GM19452 (cell line): Measurements from ENCODE around the gene LASP1.
"Not testable (repeated sequence)": the region's sequence is repeated elsewhere in the genome, so short reads cannot be mapped to it uniquely, and the experiment has no call there.

Experiments
- ATAC-seq: cut with Tn5 transposase; IDR thresholded peaks from one replicate; pipeline ENCODE4 v1.9.1; 2021; ENCODE audit not compliant: unreplicated experiment

LASP1 gene

DNA sequence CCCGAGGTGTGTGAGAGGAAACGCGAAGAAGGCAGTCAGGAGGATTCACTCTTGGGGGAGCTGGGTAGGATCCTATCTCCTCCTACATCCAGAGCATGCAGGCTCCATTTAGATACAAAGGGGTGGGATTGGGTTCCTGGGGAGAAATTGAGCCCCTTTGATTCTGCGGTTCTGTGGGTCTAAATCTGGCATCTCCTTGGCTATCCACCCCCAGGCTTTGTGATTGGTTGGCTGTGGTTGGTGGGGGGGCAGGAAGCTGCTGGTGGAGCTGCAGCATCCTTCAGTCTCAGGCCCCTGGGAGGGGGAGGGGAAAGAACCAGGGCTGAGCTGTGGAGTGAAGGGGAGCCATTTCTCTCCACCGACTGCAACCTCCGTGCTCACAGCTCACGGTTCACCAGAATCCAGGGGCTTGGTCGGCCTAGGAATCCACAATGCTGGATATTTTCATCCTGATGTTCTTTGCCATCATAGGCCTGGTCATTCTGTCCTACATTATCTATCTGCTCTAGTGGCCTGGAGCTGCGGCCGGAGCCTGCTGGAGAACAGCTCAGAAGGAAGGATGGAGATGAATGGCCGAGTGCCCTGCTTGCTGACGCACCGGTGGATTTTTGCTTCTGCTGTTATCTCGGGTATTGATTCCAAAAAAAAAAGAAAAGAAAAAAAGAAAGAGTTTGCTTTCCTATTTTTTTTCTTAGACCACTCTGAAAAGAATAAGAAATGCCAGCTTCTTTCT lies 55.6 kb downstream of the LASP1 start, which contains the start of gene LASP1NB:
LASP1NB (plus strand) TSS at position 352 of the 733 bp plus-strand sequence.
- ATAC-seq: no peak

DNA sequence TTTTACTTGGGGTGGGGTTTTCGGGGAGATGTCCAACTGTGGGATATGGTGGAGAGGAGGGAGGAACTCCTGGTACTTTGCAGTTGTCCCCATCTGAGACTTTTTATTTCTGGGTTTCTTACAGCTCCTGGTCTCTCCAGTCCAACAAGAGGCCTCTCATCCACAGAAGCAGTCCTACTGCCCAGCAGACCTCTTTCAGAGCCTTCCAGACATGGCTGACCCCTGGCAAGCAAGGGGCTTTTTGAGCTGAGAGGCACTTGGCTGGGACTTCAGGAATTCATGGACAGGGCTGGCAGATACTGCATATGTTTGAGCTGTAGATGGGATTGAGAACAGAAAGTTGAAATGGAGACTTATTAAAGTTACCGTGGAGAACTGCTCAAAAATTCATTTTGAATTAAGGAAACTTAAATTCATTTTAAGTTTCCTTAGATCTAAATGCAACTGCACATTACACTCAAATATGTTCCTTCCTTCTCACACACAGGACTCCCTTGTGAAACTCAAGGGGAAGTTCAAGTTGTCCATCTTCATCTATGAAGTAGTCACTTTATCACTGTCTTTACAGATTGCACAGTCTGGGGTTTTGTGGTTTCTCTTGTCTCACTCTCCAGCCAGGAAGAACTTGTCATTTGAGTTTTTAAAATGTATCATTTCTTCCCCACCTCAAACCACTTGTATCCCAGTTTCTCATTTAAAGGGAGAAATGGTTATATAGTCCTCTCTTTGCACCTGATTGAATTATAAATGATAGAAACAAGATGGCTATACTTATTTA lies 56.6 kb downstream of the LASP1 start:
- ATAC-seq: no peak

DNA sequence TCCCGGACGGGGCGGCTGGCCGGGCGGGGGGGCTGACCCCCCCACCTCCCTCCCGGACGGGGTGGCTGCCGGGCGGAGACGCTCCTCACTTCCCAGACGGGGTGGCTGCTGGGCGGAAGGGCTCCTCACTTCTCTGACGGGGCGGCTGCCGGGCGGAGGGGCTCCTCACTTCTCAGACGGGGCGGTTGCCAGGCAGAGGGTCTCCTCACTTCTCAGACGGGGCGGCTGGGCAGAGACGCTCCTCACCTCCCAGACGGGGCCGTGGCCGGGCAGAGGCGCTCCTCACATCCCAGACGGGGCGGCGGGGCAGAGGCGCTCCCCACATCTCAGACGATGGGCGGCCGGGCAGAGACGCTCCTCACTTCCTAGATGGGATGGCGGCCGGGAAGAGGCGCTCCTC lies 60.9 kb downstream of the LASP1 start:
- ATAC-seq: not testable (repeated sequence)

DNA sequence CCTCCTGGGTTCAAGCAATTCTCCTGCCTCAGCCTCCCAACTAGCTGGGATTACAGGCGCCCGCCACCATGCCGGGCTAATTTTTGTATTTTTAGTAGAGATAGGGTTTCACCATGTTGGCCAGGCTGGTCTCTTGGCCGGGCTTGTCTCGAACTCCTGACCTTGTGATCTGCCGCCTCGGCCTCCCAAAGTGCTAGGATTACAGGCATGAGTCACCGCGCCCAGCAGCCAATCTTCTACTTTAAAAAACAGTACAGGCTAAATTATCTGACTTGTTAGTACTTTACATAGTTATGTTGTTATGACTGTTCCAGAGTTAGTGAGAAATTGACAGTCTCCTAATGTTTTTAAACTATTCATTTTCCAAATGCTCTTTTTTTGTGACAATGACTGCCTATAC lies 64.1 kb downstream of the LASP1 start:
- not testable (repeated sequence) for ATAC-seq

DNA sequence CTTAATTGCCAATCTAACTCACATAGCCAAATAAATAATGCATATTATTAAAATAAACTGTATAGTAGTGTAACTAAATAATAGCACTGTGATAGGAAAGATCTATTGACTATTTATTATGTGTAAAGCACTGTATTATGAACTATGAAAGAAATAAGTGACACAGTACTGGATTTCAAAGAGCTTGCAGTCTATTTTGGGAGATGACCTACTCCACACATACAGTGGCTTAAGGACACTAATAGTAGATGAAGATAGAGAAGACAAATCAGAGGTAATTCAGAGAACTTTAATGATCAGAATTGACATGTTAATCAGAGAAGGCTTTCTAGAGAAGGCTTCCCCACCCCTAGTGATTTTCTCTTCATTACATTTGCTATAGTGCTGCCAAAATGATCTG lies 70.1 kb downstream of the LASP1 start:
- ATAC-seq: no peak

DNA sequence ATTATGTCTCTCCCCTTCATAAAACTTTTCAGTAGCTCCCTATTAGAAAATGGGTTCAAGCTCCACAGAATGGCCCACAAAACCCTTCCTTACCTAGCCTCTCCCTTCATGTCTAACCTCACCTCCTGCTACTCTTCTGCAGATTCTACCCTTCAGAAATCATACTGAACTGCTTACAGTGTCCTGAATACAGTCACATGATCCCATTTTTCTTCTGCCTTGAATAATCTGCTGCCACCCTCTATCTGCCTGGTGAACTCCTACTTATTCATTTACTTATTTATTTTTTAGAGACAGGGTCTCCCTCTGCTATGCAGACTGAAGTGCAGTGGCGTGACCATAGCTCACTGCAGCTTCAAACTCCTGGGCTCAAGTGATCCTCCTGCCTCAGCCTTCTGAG lies 70.5 kb downstream of the LASP1 start:
- ATAC-seq: no peak

DNA sequence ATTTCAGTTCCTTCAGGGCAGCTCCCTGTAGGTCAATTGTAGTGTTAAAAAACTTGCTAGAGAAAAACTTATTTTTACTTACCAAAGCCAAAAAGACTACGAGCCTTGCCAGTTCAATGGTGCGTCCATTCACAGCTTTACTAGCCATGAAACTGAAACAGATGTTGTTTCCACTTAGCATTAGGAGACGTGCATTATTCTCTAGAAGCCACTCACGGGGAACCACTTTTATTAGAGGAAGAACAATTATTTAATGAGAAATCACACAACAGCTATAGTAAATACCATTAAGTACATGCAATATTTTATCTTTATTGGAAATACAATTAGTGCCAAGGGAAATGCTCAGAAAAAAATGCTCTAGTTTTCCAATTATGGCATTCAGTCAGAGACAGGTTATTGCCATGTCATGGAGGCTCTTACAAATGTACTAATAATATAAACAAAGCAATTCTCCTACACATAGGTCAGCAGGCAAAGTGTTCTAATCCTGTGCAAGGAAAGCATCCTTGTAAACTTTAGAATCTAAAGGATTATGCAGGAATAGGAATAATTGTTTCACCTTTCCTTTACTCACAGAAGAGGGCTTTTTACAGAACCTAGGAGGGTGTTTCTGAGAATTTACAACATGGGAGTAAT lies 73.0 kb downstream of the LASP1 start:
- ATAC-seq: no peak

DNA sequence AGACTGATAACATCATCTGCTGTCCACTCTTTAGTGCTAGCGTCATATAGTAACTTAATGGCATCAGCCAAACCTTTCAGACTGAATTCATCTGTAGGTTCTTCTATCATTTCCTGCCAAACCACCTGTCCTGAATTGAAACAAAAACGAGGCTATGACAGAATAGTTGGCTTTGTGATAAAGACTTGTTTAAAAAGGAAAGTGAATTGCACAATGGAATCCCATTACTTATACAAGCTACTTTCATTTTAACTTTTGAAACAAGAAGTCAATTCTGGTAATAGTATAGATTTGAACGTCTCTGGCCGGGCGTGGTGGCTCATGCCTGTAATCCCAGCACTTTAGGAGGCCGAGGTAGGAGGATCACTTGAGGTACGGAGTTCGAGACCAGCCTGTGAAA lies 73.7 kb downstream of the LASP1 start:
- ATAC-seq: no peak

DNA sequence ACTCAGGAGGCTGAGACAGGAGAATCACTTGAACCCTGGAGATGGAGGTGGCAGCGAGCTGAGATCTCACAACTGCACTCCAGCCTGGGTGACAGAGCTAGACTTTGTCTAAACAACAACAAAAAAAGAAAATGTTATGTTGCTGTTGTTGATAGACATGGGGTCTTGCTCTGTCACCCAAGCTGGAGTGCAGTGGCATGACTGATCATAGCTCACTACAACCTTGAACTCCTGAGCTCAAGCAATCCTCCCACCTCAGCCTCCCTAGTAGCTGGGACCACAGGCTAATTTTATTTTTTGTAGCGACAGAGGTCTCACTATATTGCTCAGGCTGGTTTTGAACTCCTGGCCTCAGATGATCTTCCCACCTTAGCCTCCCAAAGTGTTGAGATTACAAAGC lies 77.3 kb downstream of the LASP1 start:
- ATAC-seq: no peak

DNA sequence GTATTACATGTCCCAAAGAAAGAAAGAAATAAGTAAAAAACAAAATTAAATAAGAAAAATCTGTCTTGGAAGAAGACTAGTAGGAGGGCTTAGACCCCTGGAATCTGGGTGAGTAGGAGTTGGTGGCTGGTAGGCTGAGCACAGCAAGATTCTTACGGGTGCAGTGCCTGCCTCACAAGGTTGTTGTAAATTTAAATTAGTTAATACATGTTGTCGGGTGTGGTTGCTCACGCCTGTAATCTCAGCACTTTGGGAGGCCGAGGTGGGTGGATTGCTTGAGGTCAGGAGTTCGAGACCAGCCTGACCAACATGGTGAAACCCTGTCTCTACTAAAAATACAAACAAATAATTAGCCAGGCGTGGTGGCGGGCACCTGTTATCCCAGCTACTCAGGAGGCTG lies 83.9 kb downstream of the LASP1 start:
- not testable (repeated sequence) for ATAC-seq

DNA sequence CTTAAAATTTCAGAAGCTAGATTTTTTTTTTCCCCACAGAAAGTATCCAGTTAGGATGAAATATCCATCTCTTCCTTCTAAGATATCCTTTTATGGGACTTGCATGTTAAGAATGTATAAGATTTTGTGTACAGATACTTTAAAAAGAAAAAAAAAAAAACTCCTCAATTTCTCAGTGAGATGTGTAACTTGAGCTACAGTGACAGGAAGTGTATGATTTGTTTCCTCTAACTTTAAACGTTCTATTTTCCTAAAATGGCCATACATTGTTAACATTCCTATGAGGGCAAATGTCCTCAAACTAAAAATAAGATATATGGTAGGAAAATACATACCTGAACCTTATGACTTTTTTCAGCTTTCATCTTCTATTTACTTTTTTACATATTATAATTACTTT lies 88.5 kb downstream of the LASP1 start:
- no peak for ATAC-seq

DNA sequence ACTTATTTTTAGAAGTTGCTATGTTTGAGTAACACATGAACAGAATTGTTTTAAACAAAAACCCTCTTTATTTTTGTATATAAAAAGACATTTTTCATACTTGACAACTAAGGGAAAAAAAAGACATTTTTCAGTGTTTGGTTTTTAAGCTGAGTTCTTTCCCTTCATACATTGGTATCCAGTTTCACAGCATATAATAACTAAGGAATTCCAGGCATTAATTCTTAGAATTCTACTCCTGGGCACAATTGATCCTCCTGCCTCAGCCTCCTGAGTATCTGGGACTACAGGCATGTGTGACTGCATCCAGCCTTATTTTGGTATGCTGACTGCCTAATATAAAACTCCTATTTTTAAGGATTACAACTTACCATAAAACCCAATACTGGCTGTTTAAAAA lies 88.9 kb downstream of the LASP1 start:
- ATAC-seq: no peak

DNA sequence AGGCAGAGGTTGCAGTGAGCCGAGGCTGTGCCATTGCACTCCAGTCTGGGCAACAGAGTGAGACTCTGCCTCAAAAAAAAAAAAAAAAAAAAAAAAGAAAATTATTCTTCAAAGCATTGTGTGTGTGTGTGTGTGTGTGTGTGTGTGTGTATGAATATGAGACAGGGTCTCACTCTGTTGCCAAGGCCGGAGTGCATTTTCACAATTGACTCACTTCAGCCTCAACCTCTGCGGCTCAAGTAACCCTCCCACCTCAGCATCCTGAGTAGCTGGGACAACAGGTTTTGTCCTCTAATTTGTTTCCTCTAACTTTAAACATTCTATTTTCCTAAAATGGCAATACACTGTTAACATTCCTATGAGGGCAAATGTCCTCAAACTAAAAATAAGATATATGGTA lies 89.7 kb downstream of the LASP1 start:
- ATAC-seq: no peak

DNA sequence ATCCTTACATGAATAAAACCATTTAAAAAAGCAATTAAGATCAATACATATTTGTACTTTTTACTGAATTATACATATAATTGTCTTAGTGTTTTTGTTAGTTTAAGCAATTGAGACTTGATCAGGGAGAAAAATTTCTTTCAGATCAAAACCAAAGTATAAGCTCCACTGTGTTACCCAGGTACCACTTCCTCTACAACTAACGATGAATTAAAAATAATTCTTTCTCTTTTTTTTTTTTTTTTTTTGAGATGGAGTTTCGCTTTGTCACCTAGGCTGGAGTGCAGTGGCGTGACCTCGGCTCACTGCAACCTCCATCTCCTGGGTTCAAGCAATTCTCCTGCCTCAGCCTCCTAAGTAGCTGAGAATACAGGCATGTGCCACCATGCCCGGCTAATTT lies 90.5 kb downstream of the LASP1 start:
- no peak for ATAC-seq

DNA sequence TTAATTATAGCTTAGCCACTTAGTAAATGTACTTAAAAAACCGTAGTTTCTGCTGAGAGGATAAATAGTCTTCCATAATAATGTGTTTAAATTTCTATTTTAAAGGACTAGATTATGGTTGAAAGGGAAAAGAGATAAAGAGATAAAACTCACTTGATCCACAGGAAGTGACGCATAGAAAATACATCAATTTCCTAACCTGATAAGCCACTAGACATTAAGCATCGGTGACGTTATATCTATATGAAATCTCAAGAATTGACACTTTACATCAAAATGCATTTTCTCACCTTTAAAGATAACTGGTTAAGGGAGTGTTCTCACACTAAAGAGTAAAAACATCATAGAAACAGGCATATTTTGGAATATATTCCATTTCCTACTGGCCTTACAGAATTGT lies 91.6 kb downstream of the LASP1 start:
- ATAC-seq: no peak

DNA sequence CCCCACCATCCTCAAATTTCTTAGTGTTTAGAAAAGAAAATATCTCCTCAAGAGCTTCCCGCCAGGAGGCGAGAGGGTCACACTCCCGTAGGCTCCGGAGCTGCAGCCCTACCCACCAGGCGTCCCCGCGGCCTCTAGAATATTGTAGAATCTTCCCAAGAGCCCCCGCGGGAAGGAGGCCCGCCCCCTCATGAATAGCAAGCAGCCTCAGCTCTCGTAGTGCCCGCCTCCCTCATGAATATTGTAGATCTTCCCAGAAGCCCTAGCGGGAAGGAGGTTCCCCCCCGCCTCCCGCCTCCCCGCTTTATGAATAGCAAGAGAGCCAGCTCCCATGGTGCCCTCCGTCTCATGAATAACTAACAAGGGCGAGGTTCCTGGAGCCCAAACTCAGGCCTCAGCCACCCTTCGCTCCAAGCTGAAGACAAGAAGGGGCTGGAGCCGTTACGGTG lies 97.5 kb downstream of the LASP1 start, which contains the start of gene FBXO47:
FBXO47 (minus strand) TSS at position 114 of the 449 bp plus-strand sequence. CDS start 4,378 bp downstream, outside the sequence.
- ATAC-seq: no peak

DNA sequence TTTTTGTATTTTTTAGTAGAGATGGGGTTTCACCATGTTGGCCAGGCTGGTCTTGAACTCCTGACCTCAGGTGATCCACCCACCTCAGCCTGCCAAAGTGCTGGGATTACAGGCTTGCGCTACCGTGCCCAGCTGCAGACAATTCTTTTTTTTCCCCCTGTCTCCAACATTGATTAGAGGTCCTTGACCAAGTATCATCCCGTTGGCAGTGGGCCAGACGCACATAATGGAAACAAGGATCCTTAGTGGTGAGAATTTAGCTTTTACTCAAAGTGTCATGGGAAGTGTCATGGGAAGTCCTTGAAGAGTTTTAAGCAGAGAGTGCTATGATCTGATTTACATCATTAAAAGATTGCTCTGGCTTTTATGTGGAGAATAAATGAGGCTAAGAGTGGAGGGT lies 99.4 kb downstream of the LASP1 start:
- ATAC-seq: no peak

DNA sequence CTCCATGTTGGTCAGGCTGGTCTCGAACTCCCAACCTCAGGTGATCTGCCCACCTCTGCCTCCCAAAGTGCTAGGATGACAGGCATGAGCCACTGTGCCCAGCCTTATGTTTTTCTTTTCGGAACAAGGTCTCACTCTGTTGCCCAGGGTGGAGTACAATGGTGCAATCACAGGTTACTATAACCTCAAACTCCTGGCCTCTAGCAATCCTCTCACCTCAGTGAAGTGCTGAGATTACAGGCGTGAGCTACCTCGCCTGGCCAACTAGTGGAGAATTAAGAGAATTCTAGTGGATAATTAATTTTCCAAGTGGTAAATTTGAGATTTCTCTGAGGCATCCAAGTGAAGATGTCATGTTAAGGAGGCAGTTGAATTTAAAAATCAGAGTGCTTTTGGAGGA lies 100.3 kb downstream of the LASP1 start:
- ATAC-seq: no peak

DNA sequence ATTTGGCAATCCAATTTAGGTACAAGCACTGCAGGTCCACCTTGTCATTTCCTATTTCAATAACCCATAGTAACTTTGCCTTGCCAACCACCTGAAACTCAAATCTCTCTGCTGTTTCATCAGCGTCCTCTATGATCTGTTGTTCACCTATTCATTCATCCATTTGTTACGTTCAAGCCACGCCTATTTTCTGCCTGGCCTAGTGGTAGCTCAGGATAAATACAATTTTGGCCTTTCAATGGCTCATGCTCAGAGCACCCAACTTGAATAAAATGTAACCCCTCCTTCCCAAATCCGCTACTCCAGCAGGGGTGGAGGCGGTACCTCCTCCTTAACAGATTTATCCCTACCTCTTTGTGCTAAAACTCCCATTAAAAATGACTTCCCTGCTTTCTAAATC lies 100.9 kb downstream of the LASP1 start:
- ATAC-seq: no peak
